ENCODE data around the gene TSPAN1. TPM values are rescaled to one million over a fixed set of nuclear protein-coding genes. Genes with fewer than 3 reads are reported as not detected.

Gene TSPAN1
- total and polyA plus RNA-seq, 4 donors, result 0.28 to 2.2 (median 0.67) TPM

DNA sequence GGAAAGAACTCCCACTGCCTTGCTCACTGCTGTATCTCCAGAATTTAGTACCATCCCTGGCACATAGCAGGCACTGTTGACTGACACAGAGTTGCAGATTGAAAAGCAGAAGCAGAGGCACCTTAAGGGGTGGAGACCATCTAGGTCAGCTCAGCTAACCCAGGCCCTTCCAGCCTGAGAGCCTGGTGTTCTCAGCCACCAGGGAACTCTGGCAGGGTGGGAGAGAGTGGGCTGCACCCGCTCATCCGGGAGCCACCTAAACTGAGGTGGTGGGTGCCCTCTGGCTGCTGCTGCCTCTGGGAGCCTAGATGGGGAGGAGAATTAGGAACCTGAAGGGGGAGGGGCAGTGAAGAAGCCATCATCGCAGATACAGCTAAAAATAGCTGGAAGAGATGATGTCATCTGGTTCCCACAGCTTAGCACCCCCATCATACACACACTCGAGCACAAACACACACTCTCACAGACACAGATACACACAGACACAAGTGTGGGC, 1.5 kb upstream of the TSPAN1 start:
- Histone ChIP-seq H3K4me3 (ENCODE audit: low read depth, low read length) (no peak overlapping the region), H3K27me3 (ENCODE audit: control insufficient read depth, insufficient read depth, low read length) (no peaks in the 10 kb centered on the region), H3K36me3 (ENCODE audit: control insufficient read depth, insufficient read depth, low read length) (no peaks in the 10 kb centered on the region), H3K27ac (ENCODE audit: low read depth, low read length) (no peak overlapping the region), H3K4me1 (ENCODE audit: control insufficient read depth, insufficient read depth, low read length) (peaks cover 10% of the 10 kb centered on the region), H3K9me3 (ENCODE audit: control insufficient read depth, insufficient read depth, low read length) (no peaks in the 10 kb centered on the region)
- 75% methylated on average over 2 of the region's 4 CpGs for WGBS (ENCODE audit: insufficient coverage)
- DNase-seq (ENCODE audit: low read depth in 4 of 6, low spot score in 6 of 6), result peak in 3 of 6 donors; percentile 44 to 85 (median 55)

DNA sequence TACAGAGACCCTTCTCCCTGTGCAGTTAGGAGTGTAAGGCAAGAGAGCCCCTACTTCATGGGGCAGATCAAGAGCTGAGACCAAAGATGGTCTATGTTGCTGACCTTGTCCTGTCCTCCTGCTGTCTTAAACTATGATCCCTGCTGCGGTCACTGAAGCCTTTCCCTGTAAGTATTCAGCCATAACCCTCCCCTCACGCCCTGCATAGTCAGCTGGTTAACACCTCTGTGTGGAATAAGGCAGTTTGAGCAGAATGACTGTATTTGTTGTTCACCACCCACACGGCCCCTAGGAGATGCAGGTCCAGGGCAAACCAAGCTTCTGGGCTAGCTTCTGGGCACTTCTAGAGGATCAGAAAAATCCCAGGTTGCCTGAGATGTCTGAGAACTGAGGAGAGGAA, 356 bp downstream of the TSPAN1 start:
- Histone ChIP-seq H3K4me1 (ENCODE audit: control insufficient read depth, insufficient read depth, low read length) (peaks cover 13% of the 10 kb centered on the region), H3K36me3 (ENCODE audit: control insufficient read depth, insufficient read depth, low read length) (no peaks in the 10 kb centered on the region), H3K27me3 (ENCODE audit: control insufficient read depth, insufficient read depth, low read length) (no peaks in the 10 kb centered on the region), H3K4me3 (ENCODE audit: low read depth, low read length) (no peak overlapping the region), H3K27ac (ENCODE audit: low read depth, low read length) (no peak overlapping the region), H3K9me3 (ENCODE audit: control insufficient read depth, insufficient read depth, low read length) (no peaks in the 10 kb centered on the region)
- no peak for DNase-seq (ENCODE audit: low read depth in 4 of 6, low spot score in 6 of 6)
- 61% methylated on average over 2 of the region's 3 CpGs for WGBS (ENCODE audit: insufficient coverage)

DNA sequence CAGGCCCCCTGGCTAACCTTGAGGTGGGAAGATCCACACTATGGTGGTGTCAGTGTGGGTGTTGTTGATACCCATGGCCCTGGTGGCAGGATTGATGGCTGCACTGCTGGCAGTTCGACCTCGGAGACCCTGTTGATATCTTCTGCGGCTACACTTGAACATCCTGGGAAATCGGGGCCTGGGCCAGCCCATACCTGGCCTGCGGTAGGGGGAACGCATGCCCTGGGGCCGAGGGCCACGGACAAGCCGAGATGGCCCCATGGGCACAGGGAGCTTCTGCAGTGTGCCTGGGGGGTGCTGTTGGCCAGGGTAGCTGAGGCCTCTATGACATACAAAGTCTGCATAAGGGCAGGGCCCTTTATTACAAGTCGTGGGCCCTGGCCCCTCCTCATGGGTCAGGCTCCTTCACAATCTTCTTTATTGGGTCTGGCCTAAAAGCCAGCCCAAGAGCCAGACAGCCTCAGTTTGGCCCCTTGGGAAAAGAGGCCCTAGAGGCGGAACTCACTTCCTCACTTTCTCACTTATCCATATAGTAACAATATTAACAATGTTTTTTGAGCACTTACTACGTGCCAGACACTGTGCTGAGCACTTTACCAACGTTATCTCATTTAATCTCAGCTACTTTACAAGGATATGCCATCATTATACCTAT, 1.5 kb downstream of the TSPAN1 start, which contains the start of gene P3R3URF:
P3R3URF (minus strand) TSS at position 278 of the 655 bp plus-strand sequence; CDS start at position 261, 17 bp downstream.
- no peaks in the 10 kb centered on the region for H3K36me3 ChIP-seq (ENCODE audit: control insufficient read depth, insufficient read depth, low read length)
- DNase-seq (ENCODE audit: low read depth in 4 of 6, low spot score in 6 of 6), result no peak
- peaks cover 13% of the 10 kb centered on the region for H3K4me1 ChIP-seq (ENCODE audit: control insufficient read depth, insufficient read depth, low read length)
- no peak within 1 kb of the TSS for H3K27ac ChIP-seq (ENCODE audit: low read depth, low read length)
- H3K27me3 ChIP-seq (ENCODE audit: control insufficient read depth, insufficient read depth, low read length), result no peaks in the 10 kb centered on the region
- 90% methylated on average over 13 of the region's 13 CpGs for WGBS (ENCODE audit: insufficient coverage)
- no peak within 1 kb of the TSS for H3K4me3 ChIP-seq (ENCODE audit: low read depth, low read length)
- H3K9me3 ChIP-seq (ENCODE audit: control insufficient read depth, insufficient read depth, low read length), result no peaks in the 10 kb centered on the region

DNA sequence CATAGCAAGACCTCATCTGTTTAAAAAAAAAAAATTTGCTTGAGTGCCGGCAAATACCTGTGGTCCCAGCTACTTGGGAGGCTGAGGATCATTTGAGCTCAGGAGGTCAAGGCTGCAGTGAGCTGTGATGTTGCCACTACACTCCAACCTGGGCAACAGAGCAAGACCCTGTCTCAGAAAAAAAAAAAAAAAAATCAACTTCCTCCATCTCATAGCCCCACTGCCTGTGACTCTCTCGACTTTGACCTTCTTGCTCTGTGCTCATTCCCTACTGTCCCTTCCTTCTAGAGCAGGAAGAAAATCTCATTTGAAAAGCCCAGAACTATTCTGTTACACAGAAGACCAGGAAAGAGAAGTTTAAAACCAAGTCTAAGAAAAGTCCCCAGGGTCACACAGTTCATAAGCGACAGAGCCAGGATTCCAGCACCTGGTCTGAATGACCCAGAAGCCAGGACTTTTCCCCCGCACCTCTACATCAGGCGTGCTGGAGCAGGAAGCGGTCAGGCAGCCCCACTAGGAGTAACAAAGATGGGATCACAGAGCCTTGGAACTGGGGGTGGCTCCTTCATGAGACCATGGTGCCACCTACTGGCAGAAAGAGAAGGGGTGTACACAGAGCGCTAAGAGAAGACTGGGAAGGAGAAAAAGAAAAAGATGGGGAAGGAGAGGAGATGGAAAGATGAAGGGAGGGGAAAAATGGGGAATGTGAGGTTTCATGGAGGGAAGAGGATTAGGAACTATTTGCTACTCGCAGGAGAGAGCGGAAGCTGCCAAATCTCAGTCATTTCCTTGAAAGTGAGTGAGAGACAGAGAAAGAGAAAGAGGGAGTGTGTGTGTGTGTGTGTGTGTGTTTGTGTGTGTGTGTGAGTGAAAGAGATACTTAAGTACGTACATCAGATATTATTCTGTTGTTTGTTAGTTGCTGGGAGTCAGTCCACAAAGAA, 4.5 kb downstream of the TSPAN1 start:
- Histone ChIP-seq H3K36me3 (ENCODE audit: control insufficient read depth, insufficient read depth, low read length) (no peaks in the 10 kb centered on the region), H3K27me3 (ENCODE audit: control insufficient read depth, insufficient read depth, low read length) (no peaks in the 10 kb centered on the region), H3K4me1 (ENCODE audit: control insufficient read depth, insufficient read depth, low read length) (peaks cover 16% of the 10 kb centered on the region), H3K9me3 (ENCODE audit: control insufficient read depth, insufficient read depth, low read length) (no peaks in the 10 kb centered on the region), H3K4me3 (ENCODE audit: low read depth, low read length) (no peak overlapping the region), H3K27ac (ENCODE audit: low read depth, low read length) (no peak overlapping the region)
- DNase-seq (ENCODE audit: low read depth in 4 of 6, low spot score in 6 of 6), result peak in 5 of 6 donors; percentile 85 to 97 (median 87)
- WGBS (ENCODE audit: insufficient coverage), result 6% methylated on average over 8 of the region's 10 CpGs

DNA sequence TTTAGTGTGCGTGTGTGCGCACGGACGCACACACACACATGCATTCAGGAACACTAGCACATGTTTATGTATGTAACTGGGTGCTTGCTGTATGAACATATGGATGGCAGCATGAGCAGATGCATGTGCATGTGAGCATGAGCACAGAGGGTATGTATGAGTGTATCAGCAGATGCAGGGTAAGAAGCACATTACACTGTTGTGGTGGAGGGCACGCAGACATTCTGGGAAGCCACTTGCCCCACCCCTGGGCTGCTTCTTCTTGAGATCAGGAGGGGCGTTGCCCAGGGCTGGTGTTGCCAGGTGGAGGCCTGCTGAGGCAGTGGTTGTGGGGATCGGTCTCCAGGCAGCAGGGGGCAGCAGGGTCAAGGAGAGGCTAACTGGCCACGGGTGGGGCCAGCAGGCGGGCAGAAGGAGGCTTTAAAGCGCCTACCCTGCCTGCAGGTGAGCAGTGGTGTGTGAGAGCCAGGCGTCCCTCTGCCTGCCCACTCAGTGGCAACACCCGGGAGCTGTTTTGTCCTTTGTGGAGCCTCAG, 5.3 kb downstream of the TSPAN1 start:
- Histone ChIP-seq H3K4me3 (ENCODE audit: low read depth, low read length) (no peak overlapping the region), H3K4me1 (ENCODE audit: control insufficient read depth, insufficient read depth, low read length) (peaks cover 15% of the 10 kb centered on the region), H3K36me3 (ENCODE audit: control insufficient read depth, insufficient read depth, low read length) (no peaks in the 10 kb centered on the region), H3K27ac (ENCODE audit: low read depth, low read length) (no peak overlapping the region), H3K9me3 (ENCODE audit: control insufficient read depth, insufficient read depth, low read length) (no peaks in the 10 kb centered on the region), H3K27me3 (ENCODE audit: control insufficient read depth, insufficient read depth, low read length) (no peaks in the 10 kb centered on the region)
- peak in 2 of 6 donors; percentile 36 to 90 for DNase-seq (ENCODE audit: low read depth in 4 of 6, low spot score in 6 of 6)
- WGBS (ENCODE audit: insufficient coverage), result 35% methylated on average over 8 of the region's 12 CpGs

DNA sequence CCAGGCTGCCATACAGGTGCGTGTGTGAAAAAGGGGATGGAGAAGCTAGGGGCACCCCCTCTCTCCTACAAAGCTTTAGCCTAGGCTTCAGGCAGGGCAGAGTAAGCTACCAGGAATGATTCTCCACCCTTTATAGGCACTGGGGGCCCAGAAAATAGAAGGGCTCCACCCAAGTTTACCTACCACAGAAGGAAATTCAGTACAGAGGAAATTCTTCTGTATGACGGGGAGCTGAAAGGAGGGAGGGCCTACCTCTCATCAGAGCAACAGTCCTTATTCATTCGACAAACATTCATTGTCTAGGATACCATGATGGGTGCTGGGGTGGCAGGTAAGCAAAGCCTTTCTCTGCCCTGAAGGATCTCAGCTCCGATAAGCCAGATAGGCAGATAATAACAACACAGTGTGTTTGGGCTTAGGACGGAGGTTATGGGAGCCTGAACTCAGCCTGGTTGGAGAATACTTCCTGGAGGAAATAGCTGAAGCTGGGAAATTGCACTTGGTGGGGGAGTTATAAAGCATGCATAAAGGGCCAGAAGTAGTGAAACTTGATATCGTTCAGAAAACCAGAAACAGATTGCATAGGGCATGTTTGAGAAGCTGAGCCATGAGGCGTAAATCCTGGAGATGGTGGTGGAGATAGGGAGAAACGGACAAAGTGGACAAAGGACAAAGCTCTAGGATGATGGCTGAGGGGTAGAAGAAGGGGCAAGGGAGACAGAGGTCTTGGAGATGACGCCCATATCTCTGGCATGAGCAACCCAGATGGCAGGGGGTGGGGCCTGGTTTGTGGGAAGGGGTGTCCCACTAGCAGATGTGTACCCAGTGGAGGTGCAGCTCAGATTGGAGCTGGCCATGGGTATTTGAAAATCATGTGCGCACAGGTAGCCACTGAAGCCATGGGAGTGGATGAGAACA, 6.7 kb downstream of the TSPAN1 start:
- H3K4me3 ChIP-seq (ENCODE audit: low read depth, low read length), result no peak overlapping the region
- peaks cover 15% of the 10 kb centered on the region for H3K4me1 ChIP-seq (ENCODE audit: control insufficient read depth, insufficient read depth, low read length)
- H3K36me3 ChIP-seq (ENCODE audit: control insufficient read depth, insufficient read depth, low read length), result no peaks in the 10 kb centered on the region
- H3K9me3 ChIP-seq (ENCODE audit: control insufficient read depth, insufficient read depth, low read length), result no peaks in the 10 kb centered on the region
- WGBS (ENCODE audit: insufficient coverage), result 86% methylated on average over 6 of the region's 10 CpGs
- no peak for DNase-seq (ENCODE audit: low read depth in 4 of 6, low spot score in 6 of 6)
- no peaks in the 10 kb centered on the region for H3K27me3 ChIP-seq (ENCODE audit: control insufficient read depth, insufficient read depth, low read length)
- no peak overlapping the region for H3K27ac ChIP-seq (ENCODE audit: low read depth, low read length)

DNA sequence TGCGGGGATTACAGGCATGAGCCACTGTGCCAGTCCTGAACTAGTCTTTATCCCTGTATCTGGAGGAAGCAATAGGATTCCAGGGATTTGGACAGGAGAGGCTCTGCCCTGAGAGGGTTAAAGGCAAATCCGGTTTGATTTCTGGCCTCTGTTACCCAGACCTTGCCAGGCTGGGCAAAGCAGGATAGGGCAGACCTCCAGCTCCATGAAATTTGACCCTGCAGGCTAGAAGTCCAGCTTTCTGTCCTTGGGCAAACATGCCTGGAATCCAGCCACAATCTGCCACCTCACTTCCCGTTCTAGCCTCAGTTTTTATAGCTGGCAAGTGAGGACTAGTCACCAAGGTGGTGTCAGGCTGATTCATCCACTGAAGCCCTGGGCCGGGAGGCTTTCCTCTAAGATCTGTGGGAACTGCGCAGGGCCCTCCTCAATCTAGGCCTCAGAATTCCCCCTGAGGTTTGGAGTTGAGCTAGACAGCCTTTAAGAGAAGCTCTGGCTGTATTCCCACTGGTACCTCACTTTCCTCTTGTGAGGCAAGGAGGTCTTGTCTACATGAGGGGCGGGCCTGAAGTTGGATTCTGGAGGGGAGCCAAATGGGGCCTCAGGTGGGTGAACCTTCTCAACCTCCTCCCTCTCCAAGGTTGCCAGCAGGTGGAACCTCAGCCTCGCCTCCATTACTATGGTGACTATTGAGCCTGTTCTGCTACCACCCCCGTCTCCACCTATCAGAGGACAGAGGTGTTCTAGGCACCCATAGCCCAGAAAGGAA, 8.4 kb downstream of the TSPAN1 start:
- Histone ChIP-seq H3K4me3 (ENCODE audit: low read depth, low read length) (no peak overlapping the region), H3K36me3 (ENCODE audit: control insufficient read depth, insufficient read depth, low read length) (peaks cover 10% of the 10 kb centered on the region), H3K27ac (ENCODE audit: low read depth, low read length) (no peak overlapping the region), H3K9me3 (ENCODE audit: control insufficient read depth, insufficient read depth, low read length) (no peaks in the 10 kb centered on the region), H3K4me1 (ENCODE audit: control insufficient read depth, insufficient read depth, low read length) (peaks cover 15% of the 10 kb centered on the region), H3K27me3 (ENCODE audit: control insufficient read depth, insufficient read depth, low read length) (no peaks in the 10 kb centered on the region)
- 50% methylated on average over 5 of the region's 8 CpGs for WGBS (ENCODE audit: insufficient coverage)
- DNase-seq (ENCODE audit: low read depth in 4 of 6, low spot score in 6 of 6), result peak in 1 of 6 donors; percentile 55

DNA sequence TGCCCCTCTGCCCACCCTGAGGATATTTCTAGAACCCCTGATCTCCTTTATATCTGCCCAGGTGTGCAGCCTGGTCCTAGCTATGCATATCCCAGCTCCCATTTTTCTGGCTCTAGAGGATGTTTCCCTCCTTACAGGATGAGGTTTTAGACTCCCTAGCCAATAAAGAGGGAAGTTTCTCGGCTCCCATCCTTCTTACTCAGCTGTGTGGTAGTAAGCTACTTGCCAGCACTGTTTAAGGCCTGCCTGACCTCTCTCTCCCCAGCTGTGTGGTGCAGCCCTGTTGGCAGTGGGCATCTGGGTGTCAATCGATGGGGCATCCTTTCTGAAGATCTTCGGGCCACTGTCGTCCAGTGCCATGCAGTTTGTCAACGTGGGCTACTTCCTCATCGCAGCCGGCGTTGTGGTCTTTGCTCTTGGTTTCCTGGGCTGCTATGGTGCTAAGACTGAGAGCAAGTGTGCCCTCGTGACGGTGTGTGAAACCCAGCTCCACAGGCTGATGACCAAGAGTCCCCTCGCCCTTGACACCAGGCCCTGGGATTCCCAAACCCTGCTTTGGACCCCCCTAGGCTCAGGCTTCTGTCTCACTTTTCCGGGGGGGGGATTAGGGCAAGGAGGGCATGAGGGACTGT, 9.2 kb downstream of the TSPAN1 start:
- Histone ChIP-seq H3K4me3 (ENCODE audit: low read depth, low read length) (no peak overlapping the region), H3K27ac (ENCODE audit: low read depth, low read length) (no peak overlapping the region), H3K9me3 (ENCODE audit: control insufficient read depth, insufficient read depth, low read length) (no peaks in the 10 kb centered on the region), H3K4me1 (ENCODE audit: control insufficient read depth, insufficient read depth, low read length) (peaks cover 15% of the 10 kb centered on the region), H3K27me3 (ENCODE audit: control insufficient read depth, insufficient read depth, low read length) (no peaks in the 10 kb centered on the region), H3K36me3 (ENCODE audit: control insufficient read depth, insufficient read depth, low read length) (peaks cover 16% of the 10 kb centered on the region)
- no peak for DNase-seq (ENCODE audit: low read depth in 4 of 6, low spot score in 6 of 6)
- WGBS (ENCODE audit: insufficient coverage), result 88% methylated on average over 11 of the region's 12 CpGs

Data from spinal cord (tissue), 10 donors.